HepG2 (cell line): ENCODE data around the gene MORN1. TPM values are rescaled to one million over a fixed set of nuclear protein-coding genes. Genes with fewer than 3 reads are reported as not detected.

Experiments used
- ATAC-seq: fragments of 200-7000 bp; cut with Tn5 transposase; 3 replicates; pipeline ENCODE4 v1.9.1; 2020; ENCODE audit warnings: mild to moderate bottlenecking, moderate library complexity
- BruUV-seq: library from RNA; stranded (reverse); fragments of 400-500 nt; replicated peaks from 2 replicates; lab custom pipeline; 2021; lab: Mats Ljungman, UMichigan
- CTCF ChIA-PET: fragments of 300-600 bp; formaldehyde crosslinking; extraction: SDS; loops from one replicate; lab custom pipeline; 2021; ENCODE audit warnings: low total read pairs, inconsistent platforms, low intra/inter-chr PET ratio; lab: Yijun Ruan, JAX
- POLR2A ChIA-PET: fragments of 350-600 bp; sonication (Branson Sonifier 250); formaldehyde crosslinking; loops from one replicate; lab custom pipeline; 2020; ENCODE audit warnings: antibody characterized with exemption, inconsistent platforms; lab: Yijun Ruan, JAX
- DNase-seq: peaks from one replicate; pipeline ENCODE4 v3.0.0-alpha.2; 2015; ENCODE audit warnings: low spot score
- FAIRE-seq: peaks from 3 replicates; lab custom pipeline; 2011; peaks lifted over from hg19 to GRCh38; lab: Jason Lieb, UNC
- H2AFZ ChIP-seq: one replicate; pipeline ENCODE4 v1.6.1; 2011; ENCODE audit warnings: low read length, inconsistent platforms
- H3K27ac ChIP-seq: fragments of 300-600 bp; 3 replicates; pipeline ENCODE4 v1.8.0; 2011; ENCODE audit warnings: mixed run types, mild to moderate bottlenecking, mixed read lengths, low read length, inconsistent platforms; ENCODE audit not compliant: insufficient read depth; ENCODE audit errors: extremely low read length
- H3K27me3 ChIP-seq, 2 experiments: fragments of 200-600 bp in 1 of 2; 2 replicates in 1 of 2; 3 replicates in 1 of 2; pipeline versions ENCODE4 v1.6.0 to v1.8.0; 2011; ENCODE audit warnings: low read length in 2 of 2, mild to moderate bottlenecking in 2 of 2, moderate library complexity in 2 of 2, inconsistent platforms in 1 of 2; ENCODE audit not compliant: insufficient read depth in 2 of 2, control insufficient read depth in 1 of 2
- H3K36me3 ChIP-seq, 2 experiments: fragments of 200-600 bp in 1 of 2; replicated peaks in 1 of 2; 2 replicates in 1 of 2; 3 replicates in 1 of 2; pipeline versions ENCODE4 v1.5.1 to v1.8.0; 2011; ENCODE audit warnings: low read length in 2 of 2, inconsistent platforms in 1 of 2; ENCODE audit not compliant: insufficient read depth in 2 of 2, control insufficient read depth in 1 of 2
- H3K4me1 ChIP-seq: 2 replicates; pipeline ENCODE4 v1.5.1; 2012; ENCODE audit warnings: low read length, inconsistent platforms; ENCODE audit not compliant: insufficient read depth
- H3K4me2 ChIP-seq: 2 replicates; pipeline ENCODE4 v1.6.0; 2011; ENCODE audit warnings: low read depth, low read length, inconsistent platforms
- H3K4me3 ChIP-seq, 3 experiments: fragments of 200-600 bp in 1 of 3; sonication (generic), shearing (Covaris generic) in 1 of 3; replicated peaks in 1 of 3; 2 replicates each; pipeline ENCODE4 v1.5.1; 2011 to 2016; ENCODE audit warnings: low read length in 3 of 3, inconsistent platforms in 2 of 3, low read depth in 2 of 3, mild to moderate bottlenecking in 2 of 3, control low read depth in 1 of 3, mixed read lengths in 1 of 3; ENCODE audit not compliant: insufficient read depth in 1 of 3
- H3K79me2 ChIP-seq: one replicate; pipeline ENCODE4 v1.6.1; 2011; ENCODE audit warnings: low read length, inconsistent platforms; ENCODE audit not compliant: insufficient read depth
- H3K9ac ChIP-seq: 2 replicates; pipeline ENCODE4 v1.6.0; 2011; ENCODE audit warnings: mild to moderate bottlenecking, low read depth, low read length, inconsistent platforms; ENCODE audit not compliant: insufficient read depth
- H3K9me3 ChIP-seq: 2 replicates; pipeline ENCODE4 v1.5.1; 2012; ENCODE audit warnings: mild to moderate bottlenecking, low read length
- H4K20me1 ChIP-seq: 2 replicates; pipeline ENCODE4 v1.6.0; 2011; ENCODE audit warnings: inconsistent platforms, mild to moderate bottlenecking, low read length, moderate library complexity; ENCODE audit not compliant: insufficient read depth
- DMTF1 ChIP-seq: sonication (generic); formaldehyde crosslinking; IDR thresholded peaks from 2 replicates; pipeline ENCODE4 v1.4.0; 2020; ENCODE audit warnings: mild to moderate bottlenecking, missing genetic modification reagents
- ELF1 ChIP-seq: sonication (generic); formaldehyde crosslinking; IDR thresholded peaks from 2 replicates; pipeline ENCODE4 v1.4.0; 2020; ENCODE audit warnings: missing genetic modification reagents
- HOMEZ ChIP-seq: IDR thresholded peaks from 2 replicates; pipeline ENCODE4 v1.6.1; 2016; ENCODE audit warnings: low read depth
- IRX3 ChIP-seq: sonication (generic); formaldehyde crosslinking; IDR thresholded peaks from 2 replicates; pipeline ENCODE4 v1.8.1; 2023; ENCODE audit warnings: mild to moderate bottlenecking, low read depth, missing genetic modification reagents, borderline replicate concordance
- KDM6A ChIP-seq: IDR thresholded peaks from 2 replicates; pipeline ENCODE4 v1.6.1; 2016; ENCODE audit warnings: low read depth
- ZNF180 ChIP-seq: sonication (generic); formaldehyde crosslinking; IDR thresholded peaks from 2 replicates; pipeline ENCODE4 v1.4.0; 2020; ENCODE audit warnings: low read depth, missing genetic modification reagents, borderline replicate concordance
- ZNF512 ChIP-seq: sonication (generic); formaldehyde crosslinking; IDR thresholded peaks from 2 replicates; pipeline ENCODE4 v1.4.0; 2020; ENCODE audit warnings: mild to moderate bottlenecking, missing genetic modification reagents
- ZNF549 ChIP-seq: sonication (generic); formaldehyde crosslinking; IDR thresholded peaks from 2 replicates; pipeline ENCODE4 v1.5.0; 2020; ENCODE audit warnings: missing genetic modification reagents
- ZNF629 ChIP-seq: sonication (generic); formaldehyde crosslinking; conservative IDR thresholded peaks from 2 replicates; pipeline ENCODE4 v1.5.0; 2020; ENCODE audit warnings: missing genetic modification reagents
- WGBS: methylation state at CpG from one replicate; pipeline ENCODE4 v1.1.6; 2017; ENCODE audit warnings: low lambda C conversion rate; 5-methylcytosine and 5-hydroxymethylcytosine counted together
- in situ Hi-C: cut with HindIII; loops from 2 replicates; pipeline ENCODE4 v1.10.0; 2017; ENCODE audit warnings: low pct_unique_long_range_greater_than_20kb; ENCODE audit not compliant: extremely low pct_ligation_motif_present
- intact Hi-C: fragments of 100-400 bp; cut with micrococcal nuclease; formaldehyde crosslinking; loops from one replicate; pipeline ENCODE4 v1.10.0; 2022; ENCODE audit not compliant: unreplicated experiment
- polyA plus RNA-seq, 8 experiments: library from polyadenylated mRNA; depleted of rRNA in 3 of 8; stranded (reverse) in 7 of 8; unstranded in 1 of 8; fragments of >200 nt; fragmentation: Illumina TruSeq in 4 of 8; extraction: Trizol in 4 of 8; gene quantifications; 2 replicates each; pipeline versions ENCODE4 v1.2.1 to v1.2.3, GENCODE V29; 2011 to 2016; ENCODE audit warnings: low read depth in 4 of 8, missing spikeins in 1 of 8, mixed read lengths in 1 of 8; ENCODE audit not compliant: insufficient read depth in 1 of 8
- total RNA-seq, 5 experiments: library from RNA; depleted of rRNA; stranded (reverse); fragments of >200 nt; fragmentation: Illumina TruSeq; extraction: Trizol; gene quantifications; 2 replicates each; pipeline ENCODE4 v1.2.3, GENCODE V29; 2016; ENCODE audit warnings: low read depth in 1 of 5

The MORN1 gene
- total and polyA plus RNA-seq, 2 of the 13 experiments (the other 11 are each of a cell fraction or from before 2014, with no cell fraction given) = 3.1 to 6.5 TPM

- Histone ChIP-seq H3K27ac (no peak overlapping the region), H3K79me2 (peaks cover 30% of the 10 kb centered on the region), H2AFZ (no peak overlapping the region), H3K4me2 (no peak overlapping the region), H3K4me1 (peaks cover 19% of the 10 kb centered on the region), H3K4me3 (no peak overlapping the region), H3K9me3 (no peaks in the 10 kb centered on the region), H3K27me3 (no peaks in the 10 kb centered on the region; a peak in 1 of 5 replicates), H3K9ac (no peak overlapping the region), H4K20me1 (peaks cover 8% of the 10 kb centered on the region; the same call in 1 of the 2 replicates), H3K36me3 (peaks cover 25 to 54% of the 10 kb centered on the region in 2 experiments)
- WGBS = 92% methylated on average over 17 of the region's 17 CpGs
- TF ChIP-seq IRX3 (CRISPR knock-in tag) = no peak
- TF ChIP-seq KDM6A (CRISPR knock-in tag) = no peak
- no peak for TF ChIP-seq ELF1 (CRISPR knock-in tag)
- intact Hi-C loops (no loop called here), in situ Hi-C loops (no loop called here)
- ChIA-PET CTCF (no interaction called here), POLR2A (no interaction called here)
- no peak for DNase-seq
- no peak for FAIRE-seq
- no peak for ATAC-seq
- BruUV-seq = no TSS peak
Measured at GRCh38 chr1:2396059-2396458, 4.7 kb upstream of the MORN1 start.

GRCh38 chr1:2395245-2395644 lies 3.9 kb upstream of the MORN1 start:
- Histone ChIP-seq H4K20me1 (peaks cover 8% of the 10 kb centered on the region; the same call in 1 of the 2 replicates), H3K79me2 (peaks cover 33% of the 10 kb centered on the region), H3K4me3 (no peak overlapping the region), H3K4me1 (peaks cover 24% of the 10 kb centered on the region), H3K4me2 (no peak overlapping the region), H2AFZ (no peak overlapping the region), H3K36me3 (peaks cover 25 to 47% of the 10 kb centered on the region in 2 experiments), H3K27ac (no peak overlapping the region), H3K27me3 (no peaks in the 10 kb centered on the region; a peak in 1 of 5 replicates), H3K9ac (no peak overlapping the region), H3K9me3 (no peaks in the 10 kb centered on the region)
- intact Hi-C loops = no loop called here
- no TSS peak for BruUV-seq
- WGBS = 98% methylated on average over 6 of the region's 10 CpGs
- no peak for ATAC-seq
- FAIRE-seq = no peak
- in situ Hi-C loops = no loop called here
- CTCF ChIA-PET = no interaction called here
- DNase-seq = no peak
- POLR2A ChIA-PET = no interaction called here
- no peak for TF ChIP-seq ZNF549
- TF ChIP-seq ZNF512 (CRISPR knock-in tag) = no peak
- TF ChIP-seq ZNF180 (CRISPR knock-in tag) = no peak
- no peak for TF ChIP-seq DMTF1 (CRISPR knock-in tag)
- TF ChIP-seq ZNF629 (CRISPR knock-in tag) = no peak
- TF ChIP-seq HOMEZ (CRISPR knock-in tag) = no peak
